DMS114 treated with DMSO at 0.1 percent for 48 hours (cell line): Measurements from ENCODE around the gene BAG1.

Experiments used
- DNase-seq: peaks from one replicate; lab custom pipeline; 2025; ENCODE audit not compliant: unreplicated experiment; lab: John Stamatoyannopoulos, UW

Gene BAG1

GRCh38 chr9:33264473-33265177 is at the start of gene BAG1, which contains the start of gene CHMP5:
Gene BAG1 (minus strand): TSS chr9:33264708.
Gene CHMP5 (plus strand): TSS chr9:33265049. CDS start chr9:33265079, 30 bp downstream.
- DNase-seq: peak; percentile 97

GRCh38 chr9:33311953-33312352 is 47.4 kb upstream of the BAG1 start:
- DNase-seq: no peak

- no peak for DNase-seq
Observed at GRCh38 chr9:33310748-33311147, 46.2 kb upstream of the BAG1 start.

- DNase-seq: no peak
Observed at GRCh38 chr9:33309903-33310302, 45.4 kb upstream of the BAG1 start.

- DNase-seq: no peak
Observed at GRCh38 chr9:33307067-33307466, 42.6 kb upstream of the BAG1 start.

- DNase-seq: no peak
Observed at GRCh38 chr9:33306037-33306436, 41.5 kb upstream of the BAG1 start.

- DNase-seq: no peak
Observed at GRCh38 chr9:33304362-33304761, 39.9 kb upstream of the BAG1 start.

- DNase-seq: no peak
Observed at GRCh38 chr9:33300546-33300945, 36.0 kb upstream of the BAG1 start.

- no peak for DNase-seq
Observed at GRCh38 chr9:33297432-33297831, 32.9 kb upstream of the BAG1 start.

- DNase-seq: no peak
Observed at GRCh38 chr9:33295571-33295970, 31.1 kb upstream of the BAG1 start.

GRCh38 chr9:33294670-33295432 is 30.3 kb upstream of the BAG1 start:
- DNase-seq: no peak

GRCh38 chr9:33293782-33294181 is 29.3 kb upstream of the BAG1 start:
- no peak for DNase-seq

GRCh38 chr9:33291901-33292300 is 27.4 kb upstream of the BAG1 start:
- DNase-seq: no peak

- DNase-seq: no peak
Observed at GRCh38 chr9:33291031-33291397, 26.5 kb upstream of the BAG1 start.

GRCh38 chr9:33290247-33291030 is 25.9 kb upstream of the BAG1 start, which contains the start of gene NFX1:
Gene NFX1 (plus strand): TSS chr9:33290516. CDS start chr9:33290573, 57 bp downstream.
- DNase-seq: peak; percentile 88

GRCh38 chr9:33289936-33290246 is 25.4 kb upstream of the BAG1 start:
- DNase-seq: no peak

GRCh38 chr9:33289496-33289895 is 25.0 kb upstream of the BAG1 start:
- no peak for DNase-seq

- no peak for DNase-seq
Observed at GRCh38 chr9:33288828-33289483, 24.4 kb upstream of the BAG1 start.

GRCh38 chr9:33288235-33288634 is 23.7 kb upstream of the BAG1 start:
- no peak for DNase-seq

- DNase-seq: peak; percentile 57
Observed at GRCh38 chr9:33287087-33287490, 22.6 kb upstream of the BAG1 start.

GRCh38 chr9:33285502-33285901 is 21.0 kb upstream of the BAG1 start:
- no peak for DNase-seq
